Measurements from ENCODE around the gene COL23A1.

Gene COL23A1

DNA sequence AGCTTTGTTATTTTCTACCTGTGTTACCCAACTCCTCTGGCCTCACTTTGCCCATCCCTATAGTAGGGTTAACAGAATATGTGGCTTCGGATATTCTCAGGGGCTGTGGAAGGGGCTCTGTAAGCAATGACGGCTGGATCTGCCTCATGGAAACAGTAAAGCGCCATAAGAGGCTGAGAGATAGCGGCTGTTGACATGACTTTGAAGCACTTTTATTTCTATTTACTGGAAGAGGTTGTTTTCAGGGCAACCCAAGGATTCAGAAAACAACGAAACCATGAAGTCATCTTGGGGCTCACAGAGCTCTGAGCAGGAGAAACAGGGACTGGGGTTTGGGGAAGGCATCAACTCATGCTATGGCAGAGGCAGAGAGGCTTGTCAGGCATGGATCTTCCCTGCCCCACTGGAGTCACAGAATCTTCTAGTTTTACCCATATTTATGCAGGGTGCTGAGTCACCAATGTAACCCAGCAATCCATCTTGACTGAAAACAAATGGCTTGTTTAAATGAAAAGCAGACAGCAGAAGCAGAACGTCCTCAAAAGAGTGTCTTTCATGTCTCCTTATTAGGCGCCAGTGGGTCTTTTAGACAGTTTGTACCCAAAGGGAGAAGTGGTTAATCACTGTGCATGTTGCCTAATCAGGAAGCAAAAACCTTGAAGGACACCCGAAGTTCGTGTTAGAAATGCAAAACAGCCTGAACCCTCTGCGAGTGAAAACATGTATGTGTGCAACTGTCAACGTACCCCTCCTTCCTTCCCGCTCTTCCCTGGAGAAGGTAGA, 113.0 kb downstream of the COL23A1 start:
- in situ Hi-C loops (cut with MboI; ENCODE audit: low pct_unique_long_range_greater_than_20kb, low sequenced_read_pairs, unreplicated experiment) = no loop called here
- no peak for DNase-seq (ENCODE audit: low spot score)
- TF ChIP-seq, protein P1, sequence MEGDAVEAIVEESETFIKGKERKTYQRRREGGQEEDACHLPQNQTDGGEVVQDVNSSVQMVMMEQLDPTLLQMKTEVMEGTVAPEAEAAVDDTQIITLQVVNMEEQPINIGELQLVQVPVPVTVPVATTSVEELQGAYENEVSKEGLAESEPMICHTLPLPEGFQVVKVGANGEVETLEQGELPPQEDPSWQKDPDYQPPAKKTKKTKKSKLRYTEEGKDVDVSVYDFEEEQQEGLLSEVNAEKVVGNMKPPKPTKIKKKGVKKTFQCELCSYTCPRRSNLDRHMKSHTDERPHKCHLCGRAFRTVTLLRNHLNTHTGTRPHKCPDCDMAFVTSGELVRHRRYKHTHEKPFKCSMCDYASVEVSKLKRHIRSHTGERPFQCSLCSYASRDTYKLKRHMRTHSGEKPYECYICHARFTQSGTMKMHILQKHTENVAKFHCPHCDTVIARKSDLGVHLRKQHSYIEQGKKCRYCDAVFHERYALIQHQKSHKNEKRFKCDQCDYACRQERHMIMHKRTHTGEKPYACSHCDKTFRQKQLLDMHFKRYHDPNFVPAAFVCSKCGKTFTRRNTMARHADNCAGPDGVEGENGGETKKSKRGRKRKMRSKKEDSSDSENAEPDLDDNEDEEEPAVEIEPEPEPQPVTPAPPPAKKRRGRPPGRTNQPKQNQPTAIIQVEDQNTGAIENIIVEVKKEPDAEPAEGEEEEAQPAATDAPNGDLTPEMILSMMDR (IDR thresholded peaks at IDR 0.05; ENCODE audit: extremely low read depth, insufficient read depth, missing control alignments) = no peak

DNA sequence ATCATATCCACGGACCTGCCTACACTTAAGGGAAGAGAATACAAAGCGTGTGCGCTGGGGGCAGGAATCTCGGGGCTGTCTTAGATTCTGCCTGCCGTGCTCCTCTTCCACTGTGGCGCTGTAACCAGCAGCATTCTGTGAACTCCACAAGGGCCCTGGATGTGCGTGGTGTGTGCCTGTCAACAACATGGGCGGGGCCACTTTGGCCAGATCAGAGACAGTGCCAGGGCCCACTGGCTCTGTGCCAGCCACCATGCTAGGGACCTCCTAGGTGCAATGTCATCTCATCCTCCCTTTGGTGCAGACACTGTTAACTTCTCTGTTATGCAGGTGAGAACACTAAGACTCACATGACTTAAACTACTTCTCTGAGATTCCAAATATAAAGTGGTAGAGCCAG, 113.7 kb downstream of the COL23A1 start:
- TF ChIP-seq, protein P1 (IDR thresholded peaks at IDR 0.05; ENCODE audit: extremely low read depth, insufficient read depth, missing control alignments) = no peak
- no peak for DNase-seq (ENCODE audit: low spot score)
- in situ Hi-C loops (cut with MboI; ENCODE audit: low pct_unique_long_range_greater_than_20kb, low sequenced_read_pairs, unreplicated experiment) = no loop called here

DNA sequence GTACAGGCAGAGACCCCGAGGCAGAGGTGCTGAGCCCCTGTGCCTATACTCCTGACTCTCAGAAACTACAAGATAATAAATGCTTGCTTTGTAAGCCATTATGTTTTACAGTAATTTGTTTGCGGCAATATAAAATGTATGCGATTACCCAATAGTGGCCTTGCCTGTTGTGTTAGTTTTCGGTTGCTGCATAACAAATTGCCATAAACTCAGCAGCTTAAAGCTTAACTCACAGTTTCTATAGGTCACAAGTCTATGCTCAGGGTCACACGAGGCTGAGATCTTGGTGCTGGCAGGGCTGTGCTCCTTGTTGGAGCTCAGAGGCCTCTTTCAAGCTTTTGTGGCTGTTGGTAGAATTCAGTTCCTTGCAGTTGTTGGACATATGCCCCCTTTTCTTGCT, 114.8 kb downstream of the COL23A1 start:
- DNase-seq (ENCODE audit: low spot score) = no peak
- TF ChIP-seq, protein P1 (IDR thresholded peaks at IDR 0.05; ENCODE audit: extremely low read depth, insufficient read depth, missing control alignments) = no peak
- in situ Hi-C loops (cut with MboI; ENCODE audit: low pct_unique_long_range_greater_than_20kb, low sequenced_read_pairs, unreplicated experiment) = no loop called here

DNA sequence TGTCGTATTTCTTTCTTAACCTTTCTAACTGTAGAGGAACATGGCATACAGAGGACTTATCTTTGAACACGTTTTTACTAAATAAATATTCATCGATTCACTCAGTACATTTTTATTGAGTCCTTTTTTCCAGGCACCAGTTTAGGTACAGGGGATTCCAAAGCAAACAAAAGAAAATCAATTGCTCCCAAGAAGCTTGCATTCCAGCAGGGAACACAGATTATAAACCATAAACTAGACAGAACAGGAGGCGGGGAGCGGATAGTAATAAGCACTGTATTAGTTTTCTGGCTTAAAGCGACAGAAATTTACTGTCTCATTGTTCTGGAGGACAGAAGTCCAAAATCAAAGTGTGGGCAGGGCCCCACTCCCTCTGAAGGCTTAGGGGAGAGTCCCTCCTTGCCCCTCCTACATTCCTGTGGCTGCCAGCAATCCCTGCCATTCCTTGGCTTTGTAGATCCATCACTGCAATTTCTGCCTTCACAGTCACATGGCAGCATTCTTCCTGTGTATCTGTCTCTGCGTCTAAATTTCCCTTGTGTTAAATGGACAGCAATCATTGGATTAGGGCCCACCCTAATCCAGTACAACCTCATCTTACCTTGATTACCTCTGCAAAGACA, 115.5 kb downstream of the COL23A1 start:
- no peak for DNase-seq (ENCODE audit: low spot score)
- TF ChIP-seq, protein P1 (IDR thresholded peaks at IDR 0.05; ENCODE audit: extremely low read depth, insufficient read depth, missing control alignments) = no peak
- in situ Hi-C loops (cut with MboI; ENCODE audit: low pct_unique_long_range_greater_than_20kb, low sequenced_read_pairs, unreplicated experiment) = no loop called here

DNA sequence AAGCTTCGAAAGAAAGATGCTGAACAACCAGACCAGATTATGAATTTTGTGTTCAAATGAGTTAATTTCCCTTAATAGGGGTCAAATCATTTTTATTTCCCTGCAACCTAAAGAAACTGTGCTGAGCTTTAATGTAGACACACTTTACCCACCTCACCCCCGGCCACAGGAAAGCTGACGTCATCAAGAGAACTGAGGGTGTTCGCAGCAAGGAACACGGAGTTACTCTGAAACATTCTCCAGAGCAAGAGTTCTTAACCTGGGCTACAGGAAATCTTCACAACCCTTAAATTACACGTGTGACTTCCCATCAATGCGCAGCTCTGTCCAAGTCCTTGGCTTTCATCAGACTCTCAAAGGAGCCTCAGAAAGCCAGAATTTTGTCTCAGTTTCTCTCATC, 116.3 kb downstream of the COL23A1 start:
- in situ Hi-C loops (cut with MboI; ENCODE audit: low pct_unique_long_range_greater_than_20kb, low sequenced_read_pairs, unreplicated experiment) = no loop called here
- TF ChIP-seq, protein P1 (IDR thresholded peaks at IDR 0.05; ENCODE audit: extremely low read depth, insufficient read depth, missing control alignments) = no peak
- DNase-seq (ENCODE audit: low spot score) = no peak

DNA sequence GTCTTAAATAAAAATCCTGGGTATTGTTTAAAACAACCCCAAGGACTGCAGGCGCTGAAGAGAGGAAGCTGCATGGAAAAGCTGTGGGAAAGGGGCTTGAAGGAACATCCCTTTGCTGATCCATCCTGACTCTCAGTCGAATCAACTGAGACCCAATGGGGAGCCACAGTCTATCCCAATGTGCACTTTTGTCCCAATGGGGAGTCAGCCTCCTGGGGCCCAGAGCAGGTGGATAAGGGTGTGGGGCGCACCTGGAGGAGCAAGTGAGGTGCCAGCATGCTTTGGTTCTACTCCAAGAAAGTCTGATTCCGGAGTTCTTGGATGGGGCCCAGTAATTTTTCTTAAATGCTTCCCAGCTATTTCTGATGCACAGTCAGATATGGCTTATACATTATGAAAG, 118.1 kb downstream of the COL23A1 start:
- no peak for DNase-seq (ENCODE audit: low spot score)
- in situ Hi-C loops (cut with MboI; ENCODE audit: low pct_unique_long_range_greater_than_20kb, low sequenced_read_pairs, unreplicated experiment) = no loop called here
- TF ChIP-seq, protein P1 (IDR thresholded peaks at IDR 0.05; ENCODE audit: extremely low read depth, insufficient read depth, missing control alignments) = no peak

All from GM13977 (cell line).